ENCODE data around the gene OGDH. TPM values are rescaled to one million over a fixed set of nuclear protein-coding genes. Genes with fewer than 3 reads are reported as not detected.

The OGDH gene
- total and polyA plus RNA-seq, 10 of the 15 experiments (the other 5 are each of a cell fraction or from before 2014, with no cell fraction given): 4.1 to 103 (median 48.4) TPM

DNA sequence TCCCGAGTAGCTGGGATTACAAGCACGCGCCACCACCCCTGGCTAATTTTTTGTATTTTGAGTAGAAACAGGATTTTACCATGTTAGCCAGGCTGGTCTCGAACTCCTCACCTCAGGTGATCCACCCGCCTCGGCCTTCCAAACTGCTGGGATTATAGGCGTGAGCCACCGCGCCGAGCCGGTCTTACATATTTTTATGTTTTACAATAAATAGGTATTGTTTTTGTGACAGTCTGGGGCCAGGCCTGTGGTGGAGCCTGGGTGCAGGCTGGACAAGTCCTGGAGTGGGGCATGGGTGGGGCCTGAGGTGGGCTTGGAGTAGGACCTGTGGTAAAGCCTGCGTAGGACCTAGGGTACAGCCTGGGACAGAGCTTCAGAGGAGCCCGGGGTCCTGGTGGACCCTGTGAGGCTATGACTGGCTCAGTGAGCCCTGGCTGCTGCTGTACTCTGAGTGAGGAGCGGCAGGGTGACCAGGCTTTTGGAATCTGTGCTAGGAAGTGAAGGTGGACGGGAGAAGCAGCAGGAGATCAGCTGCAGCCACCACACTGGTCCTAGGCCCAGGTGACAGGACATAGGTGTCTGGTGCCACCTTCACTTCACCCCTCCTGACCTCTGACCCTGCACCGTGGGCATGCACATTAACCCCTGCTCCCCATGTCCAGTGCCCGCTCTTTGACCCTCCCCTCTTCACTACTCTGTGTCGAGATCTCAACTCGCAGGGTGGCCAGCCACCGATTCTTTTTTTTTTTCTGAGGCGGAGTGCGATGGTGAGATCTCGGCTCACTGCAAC is 132.6 kb downstream of the OGDH start:
- FAIRE-seq: no peak
- no peaks in the 10 kb centered on the region for H3K9me3 ChIP-seq (replicated peaks; ENCODE audit: control insufficient read depth, insufficient read depth, low read length)
- ChIA-PET CTCF (interaction anchor here (0.7 kb wide), 1 partner anchor 83 kb away, joined by 3 read pairs; no protein-coding TSS in a partner anchor), RAD21 (ENCODE audit: unreplicated experiment) (interaction anchor here (1.5 kb wide), 2 partner anchors 9 to 12 kb away, joined by 3 read pairs; no protein-coding TSS in a partner anchor), POLR2A (interaction anchor here (1.4 kb wide), 1 partner anchor 9 kb away, joined by 4 read pairs; the partner anchor contains the start of gene ZMIZ2), SMC1A (ENCODE audit: uncharacterized antibody, unreplicated experiment) (no interaction called here)
- WGBS (ENCODE audit: insufficient coverage, insufficient replicate concordance, low lambda C conversion rate, missing lambda C conversion rate): 92% methylated on average over 23 of the region's 23 CpGs
- no peak for ATAC-seq
- TF ChIP-seq CHD1 (IDR thresholded peaks at IDR 0.05; ENCODE audit: low read depth, low read length): no peak
- no peak for TF ChIP-seq TARDBP (IDR thresholded peaks at IDR 0.05; ENCODE audit: borderline replicate concordance)
- no peak for TF ChIP-seq GATAD2B (conservative IDR thresholded peaks at IDR 0.05; ENCODE audit: low read depth)
- no peak for TF ChIP-seq SMARCA5 (IDR thresholded peaks at IDR 0.05)
- TF ChIP-seq BACH1 (IDR thresholded peaks at IDR 0.05; ENCODE audit: borderline replicate concordance): no peak
- no peak for TF ChIP-seq TCF12 (IDR thresholded peaks at IDR 0.05; ENCODE audit: low read depth, low read length)
- no peak for TF ChIP-seq FOXK2 (IDR thresholded peaks at IDR 0.05)
- TF ChIP-seq ATF7 (IDR thresholded peaks at IDR 0.05; ENCODE audit: low read depth): no peak
- TF ChIP-seq, protein P1, sequence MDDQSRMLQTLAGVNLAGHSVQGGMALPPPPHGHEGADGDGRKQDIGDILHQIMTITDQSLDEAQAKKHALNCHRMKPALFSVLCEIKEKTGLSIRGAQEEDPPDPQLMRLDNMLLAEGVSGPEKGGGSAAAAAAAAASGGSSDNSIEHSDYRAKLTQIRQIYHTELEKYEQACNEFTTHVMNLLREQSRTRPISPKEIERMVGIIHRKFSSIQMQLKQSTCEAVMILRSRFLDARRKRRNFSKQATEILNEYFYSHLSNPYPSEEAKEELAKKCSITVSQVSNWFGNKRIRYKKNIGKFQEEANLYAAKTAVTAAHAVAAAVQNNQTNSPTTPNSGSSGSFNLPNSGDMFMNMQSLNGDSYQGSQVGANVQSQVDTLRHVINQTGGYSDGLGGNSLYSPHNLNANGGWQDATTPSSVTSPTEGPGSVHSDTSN (IDR thresholded peaks at IDR 0.05; ENCODE audit: insufficient replicate concordance, low read depth, low read length): no peak
- TF ChIP-seq RB1 (IDR thresholded peaks at IDR 0.05; ENCODE audit: borderline replicate concordance): no peak
- TF ChIP-seq RBBP5 (conservative IDR thresholded peaks at IDR 0.05): no peak
- no peak for TF ChIP-seq STAT1 (conservative IDR thresholded peaks at IDR 0.05)
- TF ChIP-seq HDAC6 (IDR thresholded peaks at IDR 0.05; ENCODE audit: unreplicated experiment): no peak
- TF ChIP-seq ZNF24 (IDR thresholded peaks at IDR 0.05): no peak
- no peak for TF ChIP-seq RUNX3 (IDR thresholded peaks at IDR 0.05; ENCODE audit: low read length)
- no peak for TF ChIP-seq STAT3 (IDR thresholded peaks at IDR 0.05; ENCODE audit: low read depth, low read length)
- TF ChIP-seq MXI1 (IDR thresholded peaks at IDR 0.05; ENCODE audit: low read depth, low read length): no peak
- TF ChIP-seq CREM (IDR thresholded peaks at IDR 0.05; ENCODE audit: low read depth): no peak
- TF ChIP-seq, protein P2, sequence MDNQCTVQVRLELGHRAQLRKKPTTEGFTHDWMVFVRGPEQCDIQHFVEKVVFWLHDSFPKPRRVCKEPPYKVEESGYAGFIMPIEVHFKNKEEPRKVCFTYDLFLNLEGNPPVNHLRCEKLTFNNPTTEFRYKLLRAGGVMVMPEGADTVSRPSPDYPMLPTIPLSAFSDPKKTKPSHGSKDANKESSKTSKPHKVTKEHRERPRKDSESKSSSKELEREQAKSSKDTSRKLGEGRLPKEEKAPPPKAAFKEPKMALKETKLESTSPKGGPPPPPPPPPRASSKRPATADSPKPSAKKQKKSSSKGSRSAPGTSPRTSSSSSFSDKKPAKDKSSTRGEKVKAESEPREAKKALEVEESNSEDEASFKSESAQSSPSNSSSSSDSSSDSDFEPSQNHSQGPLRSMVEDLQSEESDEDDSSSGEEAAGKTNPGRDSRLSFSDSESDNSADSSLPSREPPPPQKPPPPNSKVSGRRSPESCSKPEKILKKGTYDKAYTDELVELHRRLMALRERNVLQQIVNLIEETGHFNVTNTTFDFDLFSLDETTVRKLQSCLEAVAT (IDR thresholded peaks at IDR 0.05): no peak
- no peak overlapping the region for H2AFZ ChIP-seq (ENCODE audit: control insufficient read depth, low read depth, low read length)
- H3K4me3 ChIP-seq: no peak overlapping the region
- H3K27ac ChIP-seq (ENCODE audit: control insufficient read depth, insufficient read depth): no peak overlapping the region
- no peaks in the 10 kb centered on the region for H3K79me2 ChIP-seq (ENCODE audit: control insufficient read depth, insufficient read depth, low read length)
- no peaks in the 10 kb centered on the region for H4K20me1 ChIP-seq (ENCODE audit: control insufficient read depth, insufficient read depth)
- no peak for DNase-seq (ENCODE audit: low read depth, low spot score)
- in situ Hi-C loops (cut with MboI) (no loop called here), intact Hi-C loops (cut with micrococcal nuclease; ENCODE audit: unreplicated experiment) (no loop called here)
- H3K9ac ChIP-seq (ENCODE audit: control insufficient read depth, insufficient read depth, low read length): no peak overlapping the region
- no TSS peak for BruUV-seq (replicated peaks)
- H3K4me1 ChIP-seq (ENCODE audit: control insufficient read depth, insufficient read depth, low read length): peaks cover 9% of the 10 kb centered on the region
- no peaks in the 10 kb centered on the region for H3K36me3 ChIP-seq (ENCODE audit: control insufficient read depth in 2 of 2, insufficient read depth in 2 of 2, low read length in 1 of 2)
- H3K4me2 ChIP-seq (ENCODE audit: control insufficient read depth, insufficient read depth): no peak overlapping the region
- H3K27me3 ChIP-seq (replicated peaks in 1 of 2; ENCODE audit: control insufficient read depth in 2 of 2, insufficient read depth in 2 of 2, low read length in 1 of 2): no peaks in the 10 kb centered on the region
